ENCODE measurements around the gene COL2A1. TPM values are rescaled to one million over a fixed set of nuclear protein-coding genes. Genes with fewer than 3 reads are reported as not detected.

Gene COL2A1
- total and polyA plus RNA-seq, 2 donors (not counting 3 experiments of a cell fraction or from before 2014, with no cell fraction given), result not detected

GRCh38 chr12:48038085-48038484, 33.8 kb upstream of the COL2A1 start:
- Histone ChIP-seq H3K4me2 (ENCODE audit: insufficient read depth, low read length) (no peak overlapping the region), H3K27me3 (ENCODE audit: control insufficient read depth in 2 of 2, insufficient read depth in 2 of 2, low read length in 2 of 2) (no peaks in the 10 kb centered on the region), H3K4me1 (ENCODE audit: control insufficient read depth, extremely low read depth, insufficient read depth, low read length) (no peaks in the 10 kb centered on the region), H4K20me1 (replicated peaks; ENCODE audit: control insufficient read depth, extremely low read depth, insufficient read depth, low read length) (no peaks in the 10 kb centered on the region), H3K79me2 (ENCODE audit: control insufficient read depth, insufficient read depth, low read length) (no peaks in the 10 kb centered on the region), H3K9me3 (replicated peaks; ENCODE audit: control insufficient read depth, insufficient read depth, low read length) (no peaks in the 10 kb centered on the region), H3K9me1 (replicated peaks; ENCODE audit: control insufficient read depth, extremely low read depth, insufficient read depth, low read length) (no peaks in the 10 kb centered on the region), H3K4me3 (replicated peaks in 1 of 3; ENCODE audit: insufficient read depth in 1 of 3, low read depth in 1 of 3, low read length in 3 of 3) (no peak overlapping the region), H3K9ac (replicated peaks; ENCODE audit: extremely low read depth, insufficient read depth, low read length) (no peak overlapping the region), H2AFZ (ENCODE audit: low read depth, low read length) (no peak overlapping the region), H3K27ac (ENCODE audit: insufficient read depth, low read depth, low read length) (no peak overlapping the region), H3K36me3 (ENCODE audit: control insufficient read depth in 2 of 2, extremely low read depth in 1 of 2, insufficient read depth in 2 of 2, low read length in 2 of 2) (no peaks in the 10 kb centered on the region)
- no peak for DNase-seq (ENCODE audit: low read depth, low spot score)
- FAIRE-seq, result no peak
- ChIA-PET CTCF (no interaction called here), POLR2A (no interaction called here)
- intact Hi-C loops (cut with micrococcal nuclease), result no loop called here
- dilution Hi-C loops (cut with MboI; ENCODE audit: extremely low pct_ligation_motif_present, low sequenced_read_pairs), result no loop called here
- BruUV-seq (replicated peaks), result no TSS peak
- TF ChIP-seq CTCF (IDR thresholded peaks at IDR 0.05; ENCODE audit: extremely low read depth in 1 of 2, insufficient read depth in 1 of 2, low read depth in 1 of 2, low read length in 2 of 2), result no peak
- no peak for TF ChIP-seq MYC (IDR thresholded peaks at IDR 0.05; ENCODE audit: low read depth, low read length)
- TF ChIP-seq FOS (IDR thresholded peaks at IDR 0.05; ENCODE audit: borderline replicate concordance, insufficient read depth, low read length), result no peak

- DNase-seq (ENCODE audit: low read depth, low spot score) (no peak), FAIRE-seq (no peak)
- Histone ChIP-seq H3K4me2 (ENCODE audit: insufficient read depth, low read length) (no peak overlapping the region), H2AFZ (ENCODE audit: low read depth, low read length) (no peak overlapping the region), H3K27me3 (ENCODE audit: control insufficient read depth in 2 of 2, insufficient read depth in 2 of 2, low read length in 2 of 2) (peaks cover 0 to 2% of the 10 kb centered on the region in 2 experiments), H3K9me3 (replicated peaks; ENCODE audit: control insufficient read depth, insufficient read depth, low read length) (no peaks in the 10 kb centered on the region), H3K9me1 (replicated peaks; ENCODE audit: control insufficient read depth, extremely low read depth, insufficient read depth, low read length) (no peaks in the 10 kb centered on the region), H3K4me1 (ENCODE audit: control insufficient read depth, extremely low read depth, insufficient read depth, low read length) (no peaks in the 10 kb centered on the region), H3K36me3 (ENCODE audit: control insufficient read depth in 2 of 2, extremely low read depth in 1 of 2, insufficient read depth in 2 of 2, low read length in 2 of 2) (no peaks in the 10 kb centered on the region), H3K9ac (replicated peaks; ENCODE audit: extremely low read depth, insufficient read depth, low read length) (no peak overlapping the region), H3K27ac (ENCODE audit: insufficient read depth, low read depth, low read length) (no peak overlapping the region), H4K20me1 (replicated peaks; ENCODE audit: control insufficient read depth, extremely low read depth, insufficient read depth, low read length) (no peaks in the 10 kb centered on the region), H3K4me3 (replicated peaks in 1 of 3; ENCODE audit: insufficient read depth in 1 of 3, low read depth in 1 of 3, low read length in 3 of 3) (no peak overlapping the region), H3K79me2 (ENCODE audit: control insufficient read depth, insufficient read depth, low read length) (no peaks in the 10 kb centered on the region)
- intact Hi-C loops (cut with micrococcal nuclease) (no loop called here), dilution Hi-C loops (cut with MboI; ENCODE audit: extremely low pct_ligation_motif_present, low sequenced_read_pairs) (no loop called here)
- no TSS peak for BruUV-seq (replicated peaks)
- ChIA-PET CTCF (no interaction called here), POLR2A (no interaction called here)
- no peak for TF ChIP-seq JUN (IDR thresholded peaks at IDR 0.05; ENCODE audit: borderline replicate concordance, insufficient read depth, insufficient read length, low read depth)
- no peak for TF ChIP-seq MAX (IDR thresholded peaks at IDR 0.05; ENCODE audit: insufficient read depth, insufficient read length)
- no peak for TF ChIP-seq EZH2 (IDR thresholded peaks at IDR 0.05; ENCODE audit: borderline replicate concordance, low read depth, low read length, severe bottlenecking)
- TF ChIP-seq CTCF (IDR thresholded peaks at IDR 0.05; ENCODE audit: extremely low read depth in 1 of 2, insufficient read depth in 1 of 2, low read depth in 1 of 2, low read length in 2 of 2), result no peak
- TF ChIP-seq POLR2A (IDR thresholded peaks at IDR 0.05; ENCODE audit: low read depth, low read length), result no peak
- TF ChIP-seq FOS (IDR thresholded peaks at IDR 0.05; ENCODE audit: borderline replicate concordance, insufficient read depth, low read length), result no peak
- TF ChIP-seq GATA2 (IDR thresholded peaks at IDR 0.05; ENCODE audit: insufficient read depth, insufficient read length, low read depth, low read length), result no peak
- TF ChIP-seq MYC (IDR thresholded peaks at IDR 0.05; ENCODE audit: low read depth, low read length), result no peak
- no peak for TF ChIP-seq POLR2AphosphoS5 (IDR thresholded peaks at IDR 0.05; ENCODE audit: insufficient read depth, low read depth, low read length)
Observed at GRCh38 chr12:48037267-48037915, 33.1 kb upstream of the COL2A1 start.

Measured in endothelial cell of umbilical vein (primary cell).